Measurements from ENCODE around the gene LAMP5.
A peak's percentile ranks its signal among the peaks of the same experiment; 100 is the strongest.

LAMP5 gene

DNA sequence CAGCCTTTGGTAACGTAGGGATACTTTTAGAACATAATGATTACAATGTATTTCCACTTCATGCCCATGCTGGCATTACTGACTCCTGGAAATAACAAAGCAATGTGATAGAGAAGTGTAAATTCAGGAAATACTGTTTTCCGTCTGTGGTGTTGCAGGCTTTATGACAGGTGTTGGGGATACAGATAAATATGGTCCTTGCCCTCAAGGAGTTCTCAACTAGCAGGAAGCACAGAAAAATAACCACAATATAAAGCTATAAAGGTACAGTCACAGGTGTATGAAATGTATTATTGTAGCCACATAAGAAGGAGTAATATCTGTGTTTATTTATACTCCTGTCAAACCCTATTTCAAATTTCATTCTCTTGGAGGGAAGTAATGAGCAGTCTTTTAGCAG is 12.9 kb upstream of the LAMP5 start:
- DNase-seq = no peak

DNA sequence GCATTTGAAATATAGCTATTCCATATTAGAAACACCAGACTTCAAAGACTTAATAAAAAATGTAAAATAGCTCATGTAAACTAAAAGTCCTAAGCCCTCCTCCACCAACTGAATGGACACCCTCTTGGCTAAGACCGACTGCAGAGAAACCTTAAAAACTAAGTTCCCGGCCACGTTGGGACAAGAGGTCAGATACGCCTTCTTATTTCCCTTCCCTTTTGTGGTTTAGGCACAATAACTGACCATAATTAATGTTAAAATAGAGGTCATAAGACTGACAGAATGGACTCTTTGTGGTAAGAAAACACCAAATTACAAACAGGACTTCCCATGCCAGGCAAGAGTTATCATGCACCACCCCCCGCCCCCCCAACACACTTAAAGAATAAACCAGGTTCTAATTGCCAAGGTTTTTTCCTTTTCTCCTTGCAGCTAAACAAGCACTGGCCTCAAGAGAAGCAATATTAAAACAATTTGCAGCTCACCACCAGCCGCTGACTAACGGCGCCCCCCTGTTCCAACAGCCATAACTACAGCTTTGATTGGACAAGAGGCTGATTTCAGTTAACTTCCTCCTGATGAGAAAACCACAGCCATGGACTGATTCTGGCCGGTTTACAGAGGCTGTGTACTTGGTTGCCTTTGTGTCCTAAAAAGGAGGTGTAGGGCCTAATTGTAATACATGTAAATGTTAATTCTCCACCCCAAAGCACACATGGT is 10.7 kb upstream of the LAMP5 start:
- peak; percentile 74 for DNase-seq

DNA sequence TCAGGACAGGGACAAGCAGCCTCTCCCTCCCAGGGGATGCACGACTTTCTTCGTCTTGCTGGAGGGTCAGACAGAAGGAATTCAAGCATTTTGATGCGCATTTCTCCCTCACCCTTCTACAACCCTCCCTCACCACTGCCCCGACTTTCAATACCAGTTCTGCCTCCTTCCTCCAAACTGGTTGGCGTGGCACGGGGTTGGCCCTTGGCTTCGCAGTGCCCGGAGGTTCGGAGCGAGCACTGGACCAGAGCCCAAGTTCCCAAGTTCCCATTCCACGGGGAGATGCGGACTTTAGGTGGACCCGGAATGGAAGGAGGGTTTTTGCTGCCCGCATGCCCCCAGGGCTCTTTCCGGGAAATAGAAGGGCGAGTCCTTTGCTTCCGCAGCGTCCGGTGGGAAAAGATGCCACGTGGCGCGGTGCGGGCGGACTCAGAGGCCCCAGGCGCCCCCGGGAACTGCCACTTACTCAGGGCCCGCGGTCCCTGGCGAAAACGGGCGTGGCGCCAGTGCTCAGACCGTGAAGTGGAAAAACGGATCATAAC is 8.0 kb upstream of the LAMP5 start:
- no peak for DNase-seq

DNA sequence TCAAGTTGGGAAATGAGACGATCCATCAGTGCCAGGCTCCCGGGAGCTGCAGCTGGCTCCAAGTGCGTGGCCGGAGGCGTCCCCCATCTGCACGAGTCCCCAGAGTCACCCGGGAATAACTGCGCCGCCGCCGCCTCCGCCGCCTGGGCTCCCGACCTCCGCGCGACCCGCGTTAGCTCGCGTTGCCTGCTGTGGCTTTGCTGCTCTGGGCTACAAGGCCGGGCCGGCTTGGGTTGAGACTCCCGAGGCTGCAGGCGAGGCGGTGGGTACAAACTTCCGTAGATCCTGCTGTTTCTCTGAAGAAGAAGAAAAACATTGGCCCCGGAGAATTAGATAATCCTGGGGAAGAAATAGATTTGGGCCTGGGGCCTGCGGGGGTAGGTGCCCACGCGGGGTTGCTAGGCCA is 7.4 kb upstream of the LAMP5 start:
- DNase-seq = no peak

DNA sequence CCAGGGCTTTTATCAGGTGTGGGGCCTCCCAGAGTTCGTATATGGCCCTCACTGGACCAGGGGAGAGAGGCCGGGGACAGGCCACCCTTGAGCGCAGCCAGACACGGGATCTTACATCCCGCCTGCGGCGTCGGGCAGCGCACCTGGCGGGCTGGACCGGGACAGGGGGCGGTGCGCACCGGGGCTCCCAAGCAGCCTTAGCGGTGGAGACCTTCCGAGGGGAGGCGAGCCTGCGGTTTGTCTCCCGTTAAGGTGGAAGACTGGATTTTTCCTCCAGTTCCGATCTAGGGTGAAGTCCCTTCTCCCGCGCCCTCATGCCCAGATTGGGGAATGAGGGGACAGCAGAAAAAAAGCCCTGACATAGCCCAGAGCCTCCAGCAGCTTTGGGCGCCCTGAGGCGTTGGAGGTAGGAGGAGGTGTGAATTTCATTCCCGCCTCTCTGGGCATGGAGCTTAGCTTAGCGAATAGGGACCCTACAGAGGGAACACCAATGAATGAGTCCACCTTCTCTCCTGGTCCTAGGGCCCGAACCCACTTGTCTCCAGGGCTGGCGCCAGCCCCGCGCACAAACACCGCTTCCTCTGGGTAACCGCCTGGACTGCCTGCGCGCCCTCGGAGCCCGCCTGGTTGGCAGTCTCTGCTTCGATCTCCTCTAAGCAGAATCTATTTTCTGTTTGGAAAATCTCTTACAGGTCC is 6.7 kb upstream of the LAMP5 start:
- DNase-seq = no peak

DNA sequence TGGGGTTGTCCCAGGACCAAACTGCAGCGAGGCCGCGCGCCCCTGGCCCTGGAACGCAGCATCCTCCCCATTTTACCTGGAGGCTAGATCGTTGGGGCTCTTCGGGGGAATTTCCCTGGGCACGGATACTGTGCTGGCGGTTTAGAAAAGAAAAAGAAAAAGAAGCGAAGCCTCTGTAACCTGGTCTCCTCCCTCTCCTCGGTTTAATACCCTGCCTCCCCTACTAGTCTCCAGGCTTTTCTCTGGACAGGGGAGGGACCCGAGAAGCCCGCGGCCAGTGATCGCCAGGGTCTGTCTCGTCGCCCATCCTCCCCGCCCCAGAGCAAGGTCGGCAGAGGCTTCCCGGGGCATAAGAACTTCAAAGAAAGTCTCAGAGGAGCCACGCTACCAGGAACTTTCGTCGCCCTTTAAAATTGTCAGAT is 6.1 kb upstream of the LAMP5 start:
- no peak for DNase-seq

DNA sequence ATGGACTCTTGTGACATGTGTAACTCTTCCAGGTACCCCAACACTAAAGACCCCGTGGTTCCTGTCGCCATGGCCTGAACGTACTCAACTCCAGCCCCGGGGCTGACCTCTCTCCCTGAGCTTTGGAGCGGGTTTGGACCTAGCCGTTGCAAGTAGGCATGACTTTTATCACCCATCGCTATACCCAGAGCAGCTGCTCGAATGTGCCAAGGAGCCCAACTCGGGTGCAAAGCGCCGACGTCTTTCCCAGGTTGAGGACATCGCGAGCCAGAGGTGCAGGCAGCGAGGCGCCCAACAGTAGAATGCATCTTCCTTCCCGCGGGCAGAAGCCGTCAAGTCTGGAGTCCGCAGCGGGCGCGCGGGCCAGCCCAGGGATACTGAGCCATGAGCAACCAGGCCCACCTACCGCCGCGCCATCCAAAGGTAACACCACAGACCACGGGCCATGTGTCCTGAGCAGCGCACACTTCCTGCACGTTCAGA is 5.7 kb upstream of the LAMP5 start:
- DNase-seq = no peak

DNA sequence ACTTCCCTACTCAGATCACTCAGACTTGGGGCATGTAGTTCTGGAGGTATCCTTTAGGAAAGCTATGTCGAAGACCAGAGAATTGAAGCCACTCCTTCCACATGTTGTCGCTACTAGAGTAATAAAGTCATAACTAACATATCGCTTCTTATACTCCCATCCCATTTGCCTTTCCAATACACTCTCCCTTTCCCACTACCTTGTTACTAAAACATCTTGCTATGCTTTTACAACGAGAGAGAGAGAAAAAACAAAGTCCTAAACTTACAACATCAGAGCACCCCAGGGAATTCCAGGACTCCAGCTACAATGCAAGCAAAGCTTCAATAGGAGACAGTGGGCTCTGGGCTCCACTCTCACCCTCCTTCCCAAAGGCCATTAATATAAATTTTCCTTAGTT is 5.1 kb upstream of the LAMP5 start:
- DNase-seq = no peak

DNA sequence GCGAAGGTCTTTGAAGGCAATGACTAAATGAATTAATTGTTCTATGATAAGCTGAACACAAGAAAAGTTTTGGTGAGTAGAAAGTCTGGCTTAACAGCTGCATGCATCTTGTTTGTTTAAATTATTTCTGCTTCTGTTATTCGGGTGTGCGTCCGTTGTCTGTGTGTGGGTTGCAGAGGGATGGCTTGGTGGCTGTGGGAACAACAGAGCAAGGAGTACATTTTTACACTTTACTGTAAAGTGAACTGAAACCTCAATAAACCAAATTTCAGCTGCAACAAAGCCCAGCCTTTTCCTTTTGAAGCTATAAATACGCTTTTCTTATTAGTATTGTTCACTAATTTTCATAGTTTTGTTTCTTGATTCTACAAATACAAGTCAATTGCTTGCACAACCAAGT is 3.5 kb upstream of the LAMP5 start:
- no peak for DNase-seq

DNA sequence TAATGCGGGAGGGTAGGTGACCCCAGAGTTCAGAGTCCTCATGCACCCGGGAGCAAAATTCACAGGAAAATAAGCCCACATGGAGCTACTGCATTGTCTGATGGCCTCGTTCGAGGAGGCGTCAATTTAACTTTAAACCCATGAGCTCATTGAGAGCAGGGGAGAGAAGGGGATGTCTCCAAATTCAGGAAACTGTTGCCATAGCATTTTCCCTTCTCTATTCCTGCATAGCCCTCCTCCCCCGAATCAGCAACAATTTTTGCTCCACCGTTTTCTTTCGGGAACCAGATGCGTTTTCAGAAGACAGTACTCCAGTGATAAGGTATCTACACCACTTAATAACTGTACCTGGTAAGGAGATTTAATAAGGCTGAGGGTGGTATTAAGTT is 324 bp upstream of the LAMP5 start:
- no peak for DNase-seq

DNA sequence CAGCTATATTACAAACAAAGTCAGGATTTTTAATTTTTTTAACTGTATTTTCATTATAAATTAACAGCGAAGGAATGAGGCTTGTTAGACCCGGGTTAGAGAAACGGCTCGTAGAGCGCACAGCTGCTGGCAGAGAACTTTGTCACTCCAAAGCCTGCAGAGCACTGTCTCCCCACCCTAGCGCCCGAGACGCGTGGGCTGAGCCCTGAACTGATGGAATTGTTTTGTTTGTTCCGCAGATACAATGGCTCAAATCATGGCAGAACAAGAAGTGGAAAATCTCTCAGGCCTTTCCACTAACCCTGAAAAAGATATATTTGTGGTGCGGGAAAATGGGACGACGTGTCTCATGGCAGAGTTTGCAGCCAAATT is 810 bp downstream of the LAMP5 start:
- DNase-seq = no peak

DNA sequence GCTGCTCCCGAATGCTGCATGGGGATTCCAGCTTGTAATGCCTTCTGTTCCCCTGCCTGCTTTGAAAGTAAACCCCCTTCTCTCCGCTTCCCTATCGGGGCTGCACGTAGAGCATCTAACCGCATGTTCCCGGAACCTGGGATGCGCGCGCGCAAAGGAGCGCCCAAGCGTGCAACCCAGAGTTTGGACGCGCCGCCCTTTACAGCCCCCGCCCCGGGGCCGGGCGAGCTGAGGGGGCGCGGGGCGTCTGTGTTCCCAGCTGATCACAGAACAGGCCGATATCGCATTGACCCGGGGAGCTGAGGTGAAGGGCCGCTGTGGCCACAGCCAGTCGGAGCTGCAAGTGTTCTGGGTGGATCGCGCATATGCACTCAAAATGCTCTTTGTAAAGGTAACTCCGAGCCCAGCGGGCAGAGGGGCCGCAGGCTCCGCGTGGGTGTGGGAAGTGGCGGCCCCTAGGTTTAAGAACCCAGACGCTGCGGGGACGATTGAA is 1.4 kb downstream of the LAMP5 start:
- DNase-seq = no peak

DNA sequence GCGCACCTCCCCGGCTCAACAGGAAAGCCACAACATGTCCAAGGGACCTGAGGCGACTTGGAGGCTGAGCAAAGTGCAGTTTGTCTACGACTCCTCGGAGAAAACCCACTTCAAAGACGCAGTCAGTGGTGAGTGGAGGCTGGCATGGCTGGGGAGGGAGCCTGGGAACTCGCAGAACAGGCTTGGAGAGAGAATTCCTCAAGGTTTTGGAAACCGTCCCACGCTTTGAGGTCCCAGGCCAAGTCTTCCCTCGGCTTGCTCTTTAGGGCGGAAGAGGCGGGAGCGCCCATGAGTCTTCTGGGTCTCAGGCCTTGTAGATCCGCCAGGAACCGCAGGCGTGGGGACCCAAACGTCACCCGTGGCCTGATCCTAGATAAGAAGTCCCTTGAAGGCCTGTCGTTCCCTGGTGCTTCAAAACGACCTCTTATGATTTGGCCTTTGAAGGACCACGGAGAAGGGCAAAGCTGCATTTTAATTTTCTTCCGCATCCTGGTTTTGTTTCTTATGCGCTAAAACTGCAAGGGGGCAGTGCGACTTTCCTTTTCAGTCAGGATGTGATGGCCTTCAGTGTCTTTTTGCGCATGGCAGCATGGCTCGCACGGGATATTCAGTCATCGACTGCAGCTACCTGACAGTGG is 2.0 kb downstream of the LAMP5 start:
- peak; percentile 20 for DNase-seq

DNA sequence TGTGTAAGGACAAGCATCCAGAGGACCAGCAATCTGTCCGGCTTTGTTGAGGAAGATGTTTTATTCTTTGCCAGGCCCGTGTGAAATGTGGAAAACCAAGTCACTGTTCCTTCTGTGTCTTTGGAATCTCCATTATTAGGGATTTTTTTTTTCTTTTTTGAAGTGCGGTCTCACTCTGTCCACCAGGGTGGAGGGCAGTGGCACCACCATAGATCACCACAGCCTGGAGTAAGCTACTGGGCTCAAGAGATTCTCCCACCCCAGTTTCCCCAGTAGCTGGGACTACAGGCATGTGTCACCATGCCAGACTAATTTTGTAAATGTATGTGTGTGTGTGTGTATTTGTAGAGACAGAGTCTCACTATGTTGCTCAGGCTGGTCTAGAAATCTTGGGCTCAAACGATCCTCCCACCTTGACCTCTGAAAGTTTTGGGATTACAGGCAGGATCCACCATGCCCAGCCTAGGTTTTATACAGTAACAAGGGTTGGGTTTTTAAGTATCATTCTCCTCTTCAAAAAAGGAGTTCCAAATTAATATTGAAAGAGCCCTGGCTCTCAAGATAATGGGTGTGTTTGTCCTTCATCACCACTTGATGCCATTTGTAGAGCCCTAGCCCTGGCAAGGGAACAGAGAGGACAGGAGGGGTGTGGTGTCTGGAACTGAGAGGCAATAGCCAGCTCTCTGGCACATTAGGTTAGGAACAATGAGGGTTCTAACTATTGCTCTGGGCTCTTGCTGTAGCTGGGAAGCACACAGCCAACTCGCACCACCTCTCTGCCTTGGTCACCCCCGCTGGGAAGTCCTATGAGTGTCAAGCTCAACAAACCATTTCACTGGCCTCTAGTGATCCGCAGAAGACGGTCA is 3.1 kb downstream of the LAMP5 start:
- DNase-seq = no peak

DNA sequence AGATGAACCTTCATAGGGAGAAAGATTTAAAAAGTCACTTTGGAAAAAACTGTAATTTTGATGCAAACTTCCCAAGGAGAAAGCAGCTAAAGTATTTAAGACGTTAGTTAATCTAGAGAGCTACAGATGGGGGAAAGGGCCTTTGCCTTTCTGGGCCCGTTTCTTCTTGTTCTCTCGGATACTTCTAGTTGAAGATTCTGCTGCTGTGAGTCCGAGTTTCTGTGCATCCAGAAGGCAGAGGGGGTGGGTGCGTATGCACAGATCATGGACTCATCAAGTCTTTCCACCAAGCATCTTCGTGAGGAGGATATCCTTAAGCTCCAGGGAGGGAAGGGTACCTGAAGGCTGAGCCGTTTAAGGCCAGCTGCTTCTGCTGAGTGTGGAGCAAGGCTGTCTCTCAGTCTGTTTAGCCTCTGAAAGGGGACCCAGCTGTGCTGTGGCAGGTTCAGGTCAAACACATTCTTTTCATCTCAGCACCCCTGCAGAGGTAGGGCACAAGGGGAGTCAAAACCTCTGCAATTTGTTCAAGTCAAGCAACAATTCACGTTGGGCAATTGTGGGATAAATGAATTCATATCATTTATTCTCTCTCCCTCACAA is 4.3 kb downstream of the LAMP5 start:
- DNase-seq = no peak

DNA sequence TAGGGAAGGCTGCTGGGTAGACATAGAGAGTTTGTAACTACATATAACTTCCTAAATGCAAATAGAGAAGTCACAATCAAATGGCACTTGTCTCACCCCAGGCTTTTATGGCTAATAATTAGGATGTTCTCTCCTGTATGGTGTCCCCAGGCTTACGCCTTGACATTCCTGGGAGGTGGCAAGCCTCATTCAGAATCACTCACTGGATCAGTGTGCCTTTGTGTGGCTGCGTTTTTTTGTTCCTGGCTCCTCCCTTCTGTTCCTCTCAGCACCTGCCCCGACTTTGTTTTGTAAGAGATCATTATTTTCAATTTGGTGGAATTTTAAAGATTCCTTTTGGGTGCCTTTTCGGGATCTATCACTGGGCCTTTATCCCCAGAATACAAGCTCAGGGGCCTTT is 5.7 kb downstream of the LAMP5 start:
- no peak for DNase-seq

DNA sequence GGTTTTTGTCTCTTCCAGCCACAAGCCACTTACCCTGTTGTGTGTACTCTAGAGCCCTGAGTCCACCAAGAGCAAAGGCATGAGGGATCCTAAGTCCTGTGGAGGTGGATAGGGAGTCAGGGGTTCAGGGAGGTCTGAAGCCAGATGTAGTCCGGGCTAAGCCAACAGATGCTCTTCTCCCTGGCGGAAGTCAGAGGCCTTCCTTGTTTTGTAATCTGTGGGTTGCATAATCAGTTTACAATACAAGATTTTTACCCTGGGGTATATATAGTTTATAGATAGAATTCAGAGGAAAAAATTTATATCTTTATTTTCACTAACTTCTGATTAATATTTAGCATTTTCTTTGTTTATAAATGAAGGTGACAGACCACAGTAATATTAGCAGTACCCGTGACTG is 9.2 kb downstream of the LAMP5 start:
- DNase-seq = no peak

DNA sequence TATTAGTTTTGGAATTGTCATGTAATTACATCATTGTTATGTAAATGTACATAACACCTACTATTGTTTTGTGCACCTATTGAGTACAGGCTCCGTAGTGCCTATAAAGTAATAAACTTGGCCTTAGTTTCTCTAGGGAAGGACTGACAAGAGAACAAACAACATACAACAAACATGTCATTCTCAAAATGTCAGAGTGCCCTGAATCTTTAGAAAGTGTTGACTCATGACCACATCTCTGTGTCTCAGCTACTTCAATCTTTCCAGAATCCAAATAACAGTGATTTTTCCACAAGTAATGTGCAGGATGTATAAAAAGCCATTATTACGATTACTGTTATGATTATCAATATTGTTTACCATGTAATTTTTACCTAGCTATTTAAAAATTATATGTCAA is 17.2 kb downstream of the LAMP5 start:
- no peak for DNase-seq

DNA sequence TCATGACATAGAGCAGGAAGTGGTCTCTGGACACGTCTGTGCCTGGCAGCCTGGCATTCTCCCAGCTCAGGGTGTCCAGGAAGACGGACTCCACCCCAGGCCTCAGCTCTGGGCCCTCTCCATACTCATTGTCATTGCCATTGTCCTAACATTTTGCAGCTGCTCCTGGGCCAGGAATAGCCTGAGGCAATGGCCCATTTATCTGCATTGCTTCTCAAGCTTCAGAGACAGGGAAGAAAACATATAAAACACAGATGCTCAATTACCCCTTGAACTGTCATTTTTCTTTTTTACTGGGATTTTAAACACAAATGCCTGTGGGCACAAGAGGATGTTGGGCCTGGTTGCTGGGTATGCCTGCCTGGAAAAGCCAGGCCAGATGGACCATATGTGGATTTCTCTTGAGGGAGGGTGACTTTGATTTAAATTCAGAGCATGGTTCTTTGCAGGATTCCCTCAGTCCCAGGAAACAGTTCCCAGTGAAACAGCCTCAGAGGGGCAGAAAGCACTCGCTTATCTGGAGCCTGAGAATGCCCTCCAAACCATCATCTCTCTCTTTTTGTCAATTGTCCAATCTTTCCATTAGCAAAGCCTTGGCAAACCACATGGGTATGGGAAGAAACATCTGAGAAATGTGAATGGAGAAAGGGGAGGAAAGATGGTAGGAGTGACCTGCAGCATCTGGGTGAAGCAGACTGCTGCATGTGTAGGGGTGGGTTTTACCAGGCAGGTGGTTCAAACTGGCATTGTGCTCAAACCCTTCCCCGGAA is 17.9 kb downstream of the LAMP5 start:
- no peak for DNase-seq

DNA sequence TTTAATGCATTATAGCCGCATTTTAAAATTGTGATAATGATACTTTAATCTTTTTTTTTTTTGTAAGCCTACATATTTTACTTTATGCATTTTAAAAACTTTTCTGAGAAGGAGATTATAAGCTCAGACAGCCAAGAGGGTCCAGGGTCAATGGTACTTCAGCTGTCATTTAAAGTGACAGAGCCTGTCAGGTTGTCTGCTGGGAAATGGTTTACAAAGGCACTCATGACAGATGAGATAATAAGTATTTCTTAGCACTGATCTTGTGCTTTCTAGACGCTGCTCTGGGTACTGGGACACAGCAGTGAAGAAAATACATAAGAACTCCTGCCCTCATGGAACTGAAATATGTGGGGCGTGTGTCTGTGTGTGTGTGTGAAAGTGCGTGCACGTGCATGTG is 19.6 kb downstream of the LAMP5 start:
- DNase-seq = no peak

DNA sequence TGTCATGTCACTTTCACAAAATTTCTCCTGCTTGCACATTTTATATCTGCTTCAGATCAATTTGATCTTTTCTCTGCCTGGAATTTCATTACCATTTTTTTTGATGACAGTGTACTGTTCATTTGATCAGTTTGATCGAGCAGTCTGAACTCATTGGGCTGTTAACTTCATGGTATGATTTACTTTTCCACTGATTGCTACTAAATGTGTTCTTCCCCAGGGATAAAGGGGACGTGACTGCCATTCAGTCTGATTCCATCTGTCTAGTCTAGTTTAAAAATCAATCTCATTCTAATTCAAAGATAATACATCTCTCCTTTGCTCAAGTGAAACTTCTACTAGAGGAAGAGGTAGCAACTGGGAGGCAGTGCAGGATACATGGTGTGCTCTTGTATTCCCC is 21.1 kb downstream of the LAMP5 start:
- DNase-seq = no peak

DNA sequence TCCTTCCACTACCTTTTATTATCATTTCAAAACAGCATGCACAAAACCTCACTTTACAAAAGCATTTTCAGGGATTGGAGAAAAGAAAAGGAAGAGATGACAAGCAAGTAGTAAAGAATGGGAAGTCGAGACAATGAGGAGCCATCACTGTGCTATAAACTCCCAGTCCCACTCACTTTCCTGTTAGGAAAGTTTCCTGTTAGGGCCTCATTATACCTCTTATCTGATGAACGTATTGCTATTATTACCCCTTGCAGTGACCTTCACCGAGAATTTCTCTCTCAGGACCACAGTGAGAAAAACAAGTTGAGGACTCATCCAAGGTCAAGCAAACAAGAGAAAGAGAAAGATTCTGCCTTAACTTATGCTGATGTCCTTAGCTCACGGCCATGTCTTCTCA is 28.8 kb downstream of the LAMP5 start:
- no peak for DNase-seq

Data from hematopoietic multipotent progenitor cell treated with erythropoietin and hydrocortisone succinate and interleukin-3 and kit ligand, for 4 days (in vitro differentiated cells).